IMR-90 (cell line): ENCODE measurements around the gene MYNN.

Experiments
- MXI1 ChIP-seq: IDR thresholded peaks from 2 replicates; pipeline ENCODE4 v1.6.1; 2012; ENCODE audit warnings: low read depth, mild to moderate bottlenecking, low read length, moderate library complexity, borderline replicate concordance
- POLR2A ChIP-seq: IDR thresholded peaks from 2 replicates; pipeline ENCODE4 v1.6.1; 2012; ENCODE audit warnings: mild to moderate bottlenecking, low read depth, low read length
- TF ChIP-seq, protein P1 (sequence below): conservative IDR thresholded peaks from 2 replicates; pipeline ENCODE4 v1.5.1; 2012; ENCODE audit warnings: mild to moderate bottlenecking, low read depth, low read length, improper control_type of control experiment

DNA sequence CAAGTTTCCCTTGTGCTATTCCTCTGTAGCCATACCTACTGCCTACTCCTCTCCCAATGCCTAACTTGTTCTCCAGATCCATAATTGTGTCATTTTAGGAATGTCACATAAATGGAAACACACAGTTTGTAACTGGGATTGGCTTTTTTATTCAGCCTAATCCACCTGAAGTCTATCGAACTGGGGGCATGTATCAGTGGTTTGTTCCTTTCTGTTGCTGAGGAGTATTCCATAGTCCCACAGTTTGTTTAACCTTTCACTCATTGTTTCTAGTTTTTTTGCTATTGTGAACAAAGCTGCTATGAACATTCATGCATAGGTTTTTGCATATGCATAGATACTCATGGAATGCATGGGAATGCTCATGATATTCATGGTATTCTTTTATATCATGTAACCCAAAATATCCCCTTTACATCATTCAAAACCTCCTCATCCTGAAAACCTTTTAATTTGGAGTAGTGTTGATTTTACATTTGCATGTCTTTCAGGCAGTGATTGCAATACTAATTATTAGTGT lies 65.4 kb downstream of the MYNN start:
- TF ChIP-seq, protein P1, sequence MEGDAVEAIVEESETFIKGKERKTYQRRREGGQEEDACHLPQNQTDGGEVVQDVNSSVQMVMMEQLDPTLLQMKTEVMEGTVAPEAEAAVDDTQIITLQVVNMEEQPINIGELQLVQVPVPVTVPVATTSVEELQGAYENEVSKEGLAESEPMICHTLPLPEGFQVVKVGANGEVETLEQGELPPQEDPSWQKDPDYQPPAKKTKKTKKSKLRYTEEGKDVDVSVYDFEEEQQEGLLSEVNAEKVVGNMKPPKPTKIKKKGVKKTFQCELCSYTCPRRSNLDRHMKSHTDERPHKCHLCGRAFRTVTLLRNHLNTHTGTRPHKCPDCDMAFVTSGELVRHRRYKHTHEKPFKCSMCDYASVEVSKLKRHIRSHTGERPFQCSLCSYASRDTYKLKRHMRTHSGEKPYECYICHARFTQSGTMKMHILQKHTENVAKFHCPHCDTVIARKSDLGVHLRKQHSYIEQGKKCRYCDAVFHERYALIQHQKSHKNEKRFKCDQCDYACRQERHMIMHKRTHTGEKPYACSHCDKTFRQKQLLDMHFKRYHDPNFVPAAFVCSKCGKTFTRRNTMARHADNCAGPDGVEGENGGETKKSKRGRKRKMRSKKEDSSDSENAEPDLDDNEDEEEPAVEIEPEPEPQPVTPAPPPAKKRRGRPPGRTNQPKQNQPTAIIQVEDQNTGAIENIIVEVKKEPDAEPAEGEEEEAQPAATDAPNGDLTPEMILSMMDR = no peak
- TF ChIP-seq MXI1 (no peak), POLR2A (no peak)
